Measurements from ENCODE around the gene NME3.

The NME3 gene

GRCh38 chr16:1768061-1768766 is 3.1 kb downstream of the NME3 start:
- no peak for DNase-seq

GRCh38 chr16:1767116-1767994 is 4.0 kb downstream of the NME3 start:
- no peak for DNase-seq

GRCh38 chr16:1766701-1767100 is 4.6 kb downstream of the NME3 start:
- no peak for DNase-seq

- DNase-seq: no peak
Measured at GRCh38 chr16:1766231-1766630, 5.1 kb downstream of the NME3 start.

- DNase-seq: no peak
Measured at GRCh38 chr16:1765826-1766225, 5.5 kb downstream of the NME3 start.

GRCh38 chr16:1764971-1765370 is 6.4 kb downstream of the NME3 start:
- DNase-seq: no peak

- DNase-seq: no peak
Measured at GRCh38 chr16:1763521-1764511, 7.5 kb downstream of the NME3 start.

GRCh38 chr16:1762879-1763520 is 8.3 kb downstream of the NME3 start:
- no peak for DNase-seq

- no peak for DNase-seq
Measured at GRCh38 chr16:1762196-1762878, 9.0 kb downstream of the NME3 start.

- no peak for DNase-seq
Measured at GRCh38 chr16:1761751-1762150, 9.6 kb downstream of the NME3 start.

GRCh38 chr16:1760911-1761310 is 10.4 kb downstream of the NME3 start:
- no peak for DNase-seq

- no peak for DNase-seq
Measured at GRCh38 chr16:1759511-1759910, 11.8 kb downstream of the NME3 start.

- DNase-seq: no peak
Measured at GRCh38 chr16:1758923-1759322, 12.4 kb downstream of the NME3 start.

- no peak for DNase-seq
Measured at GRCh38 chr16:1757714-1758461, 13.5 kb downstream of the NME3 start.

GRCh38 chr16:1754204-1754603 is 17.1 kb downstream of the NME3 start:
- no peak for DNase-seq

- no peak for DNase-seq
Measured at GRCh38 chr16:1752853-1753252, 18.5 kb downstream of the NME3 start.

GRCh38 chr16:1751946-1752345 is 19.4 kb downstream of the NME3 start:
- DNase-seq: no peak

GRCh38 chr16:1749152-1750117 is 21.9 kb downstream of the NME3 start:
- no peak for DNase-seq

- no peak for DNase-seq
Measured at GRCh38 chr16:1747934-1748333, 23.4 kb downstream of the NME3 start.

GRCh38 chr16:1746693-1747195 is 24.6 kb downstream of the NME3 start:
- no peak for DNase-seq

Data from activated CD4-positive, alpha-beta T cell treated with anti-CD3 and anti-CD28 coated beads, Interleukin-2, amount 50 U/mL, for 16 hours (primary cell).